Nephron progenitor cell (in vitro differentiated cells): ENCODE data around the gene LAMA2.

ENCODE experiments used
- DNase-seq: peaks from one replicate; pipeline ENCODE4 v3.0.0; 2021
- H3K27ac Mint-ChIP-seq: 2 replicates; pipeline ENCODE4 v1.8.0; 2021; ENCODE audit warnings: mild to moderate bottlenecking, moderate library complexity, mixed read lengths
- H3K27me3 Mint-ChIP-seq: 2 replicates; pipeline ENCODE4 v1.8.0; 2021; ENCODE audit warnings: mild to moderate bottlenecking, low read depth, mixed read lengths; ENCODE audit not compliant: poor library complexity
- H3K36me3 Mint-ChIP-seq: 2 replicates; pipeline ENCODE4 v1.8.0; 2021; ENCODE audit warnings: low read depth, mixed read lengths
- H3K4me1 Mint-ChIP-seq: 2 replicates; pipeline ENCODE4 v1.8.0; 2021; ENCODE audit warnings: mixed read lengths
- H3K4me3 Mint-ChIP-seq: 2 replicates; pipeline ENCODE4 v1.8.0; 2021; ENCODE audit warnings: mild to moderate bottlenecking, moderate library complexity, mixed read lengths
- H3K9me3 Mint-ChIP-seq: 2 replicates; pipeline ENCODE4 v1.8.0; 2021; ENCODE audit warnings: mild to moderate bottlenecking, moderate library complexity, mixed read lengths
- TF ChIP-seq, protein P1 (sequence below): fragments of 200-600 bp; sonication (generic); IDR thresholded peaks from 2 replicates; pipeline ENCODE4 v1.5.0; 2021; ENCODE audit warnings: antibody characterized with exemption

Gene LAMA2

DNA sequence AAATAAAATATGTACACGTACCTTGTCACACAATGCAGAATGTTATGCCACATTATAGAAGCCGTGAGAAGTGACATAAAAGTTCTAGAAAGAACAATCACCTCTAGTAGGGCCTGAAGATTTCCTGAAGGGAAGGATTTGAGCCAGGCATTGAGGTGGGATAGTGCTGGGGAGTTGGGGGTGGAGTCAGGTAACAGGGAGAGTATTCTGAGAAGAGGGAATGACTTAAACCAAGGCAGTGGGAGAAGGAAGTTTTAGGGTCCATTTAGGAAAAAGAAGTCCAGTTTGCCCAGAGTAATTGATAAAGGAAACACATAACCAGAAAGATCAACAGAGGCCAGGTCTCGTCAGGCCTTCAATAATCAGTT, 564.2 kb downstream of the LAMA2 start:
- Mint-ChIP-seq H3K36me3 (no peaks in the 10 kb centered on the region), H3K4me3 (no peak overlapping the region), H3K4me1 (peaks cover 5% of the 10 kb centered on the region), H3K27ac (no peak overlapping the region), H3K9me3 (no peaks in the 10 kb centered on the region), H3K27me3 (no peaks in the 10 kb centered on the region)
- DNase-seq: no peak
- TF ChIP-seq, protein P1, sequence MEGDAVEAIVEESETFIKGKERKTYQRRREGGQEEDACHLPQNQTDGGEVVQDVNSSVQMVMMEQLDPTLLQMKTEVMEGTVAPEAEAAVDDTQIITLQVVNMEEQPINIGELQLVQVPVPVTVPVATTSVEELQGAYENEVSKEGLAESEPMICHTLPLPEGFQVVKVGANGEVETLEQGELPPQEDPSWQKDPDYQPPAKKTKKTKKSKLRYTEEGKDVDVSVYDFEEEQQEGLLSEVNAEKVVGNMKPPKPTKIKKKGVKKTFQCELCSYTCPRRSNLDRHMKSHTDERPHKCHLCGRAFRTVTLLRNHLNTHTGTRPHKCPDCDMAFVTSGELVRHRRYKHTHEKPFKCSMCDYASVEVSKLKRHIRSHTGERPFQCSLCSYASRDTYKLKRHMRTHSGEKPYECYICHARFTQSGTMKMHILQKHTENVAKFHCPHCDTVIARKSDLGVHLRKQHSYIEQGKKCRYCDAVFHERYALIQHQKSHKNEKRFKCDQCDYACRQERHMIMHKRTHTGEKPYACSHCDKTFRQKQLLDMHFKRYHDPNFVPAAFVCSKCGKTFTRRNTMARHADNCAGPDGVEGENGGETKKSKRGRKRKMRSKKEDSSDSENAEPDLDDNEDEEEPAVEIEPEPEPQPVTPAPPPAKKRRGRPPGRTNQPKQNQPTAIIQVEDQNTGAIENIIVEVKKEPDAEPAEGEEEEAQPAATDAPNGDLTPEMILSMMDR: no peak

DNA sequence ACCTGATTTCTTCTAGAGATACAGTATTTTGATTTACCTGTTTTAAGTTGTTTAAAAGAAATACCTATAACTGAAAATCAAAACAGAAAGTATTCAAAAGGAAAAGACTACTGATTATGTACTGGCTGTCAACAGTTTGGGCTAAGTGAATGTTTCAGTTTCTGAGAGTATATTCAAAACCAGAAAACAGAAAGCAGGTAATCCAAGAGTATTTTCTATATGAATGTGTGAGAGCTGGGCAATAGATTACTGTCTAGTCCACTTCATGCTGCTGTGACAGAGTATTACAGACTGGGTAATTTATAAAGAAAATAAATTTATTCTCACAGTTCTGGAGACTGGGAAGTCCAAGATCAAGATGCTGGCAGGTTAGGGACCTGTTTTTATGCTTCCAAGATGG, 566.0 kb downstream of the LAMA2 start:
- TF ChIP-seq, protein P1: no peak
- Mint-ChIP-seq H3K4me3 (no peak overlapping the region), H3K27ac (no peak overlapping the region), H3K27me3 (no peaks in the 10 kb centered on the region), H3K4me1 (peaks cover 5% of the 10 kb centered on the region), H3K9me3 (no peaks in the 10 kb centered on the region), H3K36me3 (no peaks in the 10 kb centered on the region)
- no peak for DNase-seq

DNA sequence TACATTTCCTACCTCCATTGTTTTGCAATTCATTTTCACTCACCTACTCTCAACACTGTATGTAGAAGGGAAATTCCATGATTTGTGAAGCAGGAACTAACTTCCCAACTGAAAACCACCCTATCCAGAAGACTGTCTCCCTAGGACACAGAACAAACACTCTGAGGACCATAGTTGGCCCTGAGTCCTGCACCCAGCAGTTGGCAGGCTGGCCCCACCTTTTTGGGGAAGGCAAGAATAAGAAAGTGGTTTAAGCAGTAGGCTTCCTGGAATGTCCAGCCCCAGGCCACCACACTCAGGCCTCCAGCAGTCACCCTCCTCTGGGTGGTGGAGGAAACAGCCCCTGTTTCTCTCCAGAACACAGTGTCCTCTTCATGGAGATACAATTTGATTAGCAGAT, 568.2 kb downstream of the LAMA2 start:
- H3K27ac Mint-ChIP-seq: no peak overlapping the region
- H3K9me3 Mint-ChIP-seq: no peaks in the 10 kb centered on the region
- no peaks in the 10 kb centered on the region for H3K27me3 Mint-ChIP-seq
- no peak overlapping the region for H3K4me3 Mint-ChIP-seq
- no peak for DNase-seq
- TF ChIP-seq, protein P1: no peak
- H3K36me3 Mint-ChIP-seq: no peaks in the 10 kb centered on the region
- H3K4me1 Mint-ChIP-seq: peaks cover 5% of the 10 kb centered on the region

DNA sequence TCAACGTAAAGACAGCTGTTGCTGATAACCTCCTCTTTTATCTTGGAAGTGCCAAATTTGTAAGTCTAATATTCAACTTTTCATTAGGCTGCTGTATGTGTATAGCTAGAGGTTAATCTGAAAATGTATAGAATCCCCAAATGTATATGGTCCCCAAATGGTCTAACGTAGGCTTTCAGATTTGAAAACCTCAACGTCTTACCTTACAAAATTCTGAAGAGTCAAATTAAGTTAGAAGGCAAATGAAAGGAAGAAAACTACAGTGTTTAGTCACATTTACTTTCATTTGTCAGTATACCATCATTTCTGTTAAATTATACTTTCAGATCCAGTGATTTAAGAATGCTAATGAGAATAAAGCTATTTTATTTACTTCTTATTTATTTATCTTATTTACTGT, 570.1 kb downstream of the LAMA2 start:
- Mint-ChIP-seq H3K9me3 (no peaks in the 10 kb centered on the region), H3K4me3 (no peak overlapping the region), H3K27ac (no peak overlapping the region), H3K4me1 (no peaks in the 10 kb centered on the region), H3K36me3 (no peaks in the 10 kb centered on the region), H3K27me3 (no peaks in the 10 kb centered on the region)
- TF ChIP-seq, protein P1: no peak
- no peak for DNase-seq

DNA sequence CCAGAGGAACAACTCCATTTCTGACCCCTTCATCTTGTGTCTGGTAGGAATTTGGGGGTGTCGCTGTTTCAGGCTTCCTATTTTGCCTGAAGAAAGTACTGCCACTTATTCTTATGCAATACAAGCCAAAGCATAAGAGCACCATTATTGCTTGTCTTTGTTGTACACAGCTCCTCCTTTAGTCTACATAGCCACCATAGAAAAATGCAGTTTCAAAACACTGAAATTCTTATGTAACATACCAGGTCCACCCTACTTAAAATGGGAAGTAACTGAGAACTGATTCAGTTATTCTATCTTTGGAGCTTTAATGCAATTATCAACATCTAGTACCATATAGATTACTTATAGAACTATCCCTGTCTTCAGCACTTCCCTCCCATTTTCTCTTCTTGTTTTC, 571.5 kb downstream of the LAMA2 start:
- H3K27ac Mint-ChIP-seq: no peak overlapping the region
- H3K27me3 Mint-ChIP-seq: no peaks in the 10 kb centered on the region
- H3K36me3 Mint-ChIP-seq: no peaks in the 10 kb centered on the region
- no peak overlapping the region for H3K4me3 Mint-ChIP-seq
- DNase-seq: no peak
- H3K9me3 Mint-ChIP-seq: no peaks in the 10 kb centered on the region
- no peaks in the 10 kb centered on the region for H3K4me1 Mint-ChIP-seq
- TF ChIP-seq, protein P1: no peak

DNA sequence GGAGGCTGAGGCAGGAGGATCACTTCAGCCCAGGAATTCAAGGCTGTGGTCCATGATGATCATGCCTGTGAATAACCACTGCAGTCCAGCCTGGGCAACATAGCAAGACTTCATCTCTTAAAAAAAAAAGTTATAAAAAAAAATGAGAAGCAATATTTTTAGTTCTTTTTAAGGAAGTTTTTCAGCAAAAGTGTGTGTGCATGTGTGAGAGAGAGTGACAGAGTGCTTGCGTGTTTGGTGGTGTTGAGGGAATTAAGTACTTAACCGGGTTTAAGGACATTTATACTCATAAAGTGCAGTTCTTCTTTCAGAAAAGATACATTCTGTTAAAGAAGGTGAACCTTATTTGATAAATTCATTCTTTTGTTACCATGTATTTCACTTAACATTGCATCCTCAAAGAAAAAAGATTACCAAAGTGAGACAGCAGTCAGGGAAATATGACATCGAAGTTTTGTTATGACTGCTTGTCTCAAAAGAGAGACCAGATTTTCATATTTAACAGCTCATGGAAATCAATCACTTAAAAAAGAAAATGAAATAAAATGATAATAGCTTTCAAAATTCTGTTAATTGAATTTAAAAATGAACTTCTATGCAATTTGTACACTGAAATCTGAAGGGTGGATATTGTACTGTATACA, 572.3 kb downstream of the LAMA2 start:
- no peak overlapping the region for H3K4me3 Mint-ChIP-seq
- no peak overlapping the region for H3K27ac Mint-ChIP-seq
- H3K27me3 Mint-ChIP-seq: no peaks in the 10 kb centered on the region
- no peak for DNase-seq
- no peaks in the 10 kb centered on the region for H3K9me3 Mint-ChIP-seq
- no peaks in the 10 kb centered on the region for H3K4me1 Mint-ChIP-seq
- TF ChIP-seq, protein P1: no peak
- H3K36me3 Mint-ChIP-seq: no peaks in the 10 kb centered on the region
